Astrocyte (in vitro differentiated cells and primary cell): ENCODE results near the gene PHC3.

Experiments
- CTCF ChIP-seq: IDR thresholded peaks from 2 replicates; pipeline ENCODE4 v1.5.1; 2011; ENCODE audit warnings: low read depth, mild to moderate bottlenecking, inconsistent platforms, low read length, moderate library complexity; ENCODE audit not compliant: insufficient read depth
- EZH2 ChIP-seq: IDR thresholded peaks from 2 replicates; pipeline ENCODE4 v1.6.1; 2012; ENCODE audit warnings: mild to moderate bottlenecking, low read length, inconsistent platforms; ENCODE audit not compliant: insufficient read depth

GRCh38 chr3:170083343-170083742 is 98.2 kb downstream of the PHC3 start:
- TF ChIP-seq CTCF (no peak), EZH2 (no peak)
